Common myeloid progenitor, CD34-positive (primary cell): ENCODE results near the gene PTPRN2.

ENCODE experiments used
- CTCF ChIA-PET: fragments of 350-600 bp; sonication (Branson Sonifier 250); formaldehyde crosslinking; loops from one replicate; lab custom pipeline; 2021; ENCODE audit warnings: antibody characterized with exemption; lab: Charles Lee
- POLR2A ChIA-PET: fragments of 350-600 bp; sonication (Branson Sonifier 250); formaldehyde crosslinking; loops from one replicate; lab custom pipeline; 2021; ENCODE audit warnings: antibody characterized with exemption; lab: Charles Lee
- DNase-seq, 3 donors: peaks; one replicate each; pipeline versions ENCODE4 v3.0.0 to v3.0.0-alpha.2; 2013
- H3K27ac ChIP-seq, 2 experiments: 1 replicate in 1 of 2; 2 replicates in 1 of 2; pipeline ENCODE4 v1.7.0; 2013; ENCODE audit warnings: inconsistent platforms in 2 of 2, low read length in 2 of 2, mild to moderate bottlenecking in 2 of 2, low read depth in 1 of 2, moderate library complexity in 1 of 2; ENCODE audit not compliant: severe bottlenecking in 2 of 2, insufficient read depth in 1 of 2, poor library complexity in 1 of 2
- H3K27me3 ChIP-seq, 5 experiments: replicated peaks in 2 of 5; 1 replicate in 3 of 5; 2 replicates in 2 of 5; pipeline versions ENCODE4 v1.6.1 to v1.7.0; 2013; ENCODE audit warnings: low read length in 4 of 5, mild to moderate bottlenecking in 2 of 5, moderate library complexity in 2 of 5, inconsistent platforms in 1 of 5; ENCODE audit not compliant: insufficient read depth in 5 of 5, control insufficient read depth in 4 of 5
- H3K36me3 ChIP-seq, 4 experiments: 1 replicate in 2 of 4; 2 replicates in 2 of 4; pipeline versions ENCODE4 v1.6.1 to v1.7.0; 2013; ENCODE audit warnings: low read length in 3 of 4, control low read depth in 1 of 4, mild to moderate bottlenecking in 1 of 4; ENCODE audit not compliant: control insufficient read depth in 4 of 4, insufficient read depth in 4 of 4
- H3K4me1 ChIP-seq, 4 experiments: 1 replicate in 3 of 4; 2 replicates in 1 of 4; pipeline versions ENCODE4 v1.6.1 to v1.7.1; 2013; ENCODE audit warnings: low read length in 3 of 4, mild to moderate bottlenecking in 3 of 4, control low read depth in 1 of 4, inconsistent platforms in 1 of 4, moderate library complexity in 1 of 4; ENCODE audit not compliant: control insufficient read depth in 4 of 4, insufficient read depth in 4 of 4; ENCODE audit errors: control extremely low read depth in 1 of 4
- H3K4me3 ChIP-seq, 7 experiments: 1 replicate in 4 of 7; 2 replicates in 3 of 7; pipeline versions ENCODE4 v1.5.1 to v1.7.0; 2013; ENCODE audit warnings: mild to moderate bottlenecking in 7 of 7, low read length in 6 of 7, moderate library complexity in 6 of 7, inconsistent platforms in 2 of 7, low read depth in 2 of 7, control low read depth in 1 of 7; ENCODE audit not compliant: insufficient read depth in 4 of 7, control insufficient read depth in 1 of 7; ENCODE audit errors: extremely low read depth in 1 of 7
- H3K9me3 ChIP-seq, 5 experiments: 1 replicate in 4 of 5; 2 replicates in 1 of 5; pipeline versions ENCODE4 v1.6.1 to v1.7.1; 2013; ENCODE audit warnings: low read length in 4 of 5, mild to moderate bottlenecking in 2 of 5, inconsistent platforms in 1 of 5, low read depth in 1 of 5, moderate library complexity in 1 of 5; ENCODE audit not compliant: control insufficient read depth in 4 of 5, insufficient read depth in 2 of 5; ENCODE audit errors: control extremely low read depth in 1 of 5
- WGBS: methylation state at CpG from one replicate; pipeline ENCODE4 v1.1.5; 2013; ENCODE audit not compliant: insufficient coverage; 5-methylcytosine and 5-hydroxymethylcytosine counted together

Gene PTPRN2

GRCh38 chr7:158085741-158086695, 501.6 kb downstream of the PTPRN2 start:
- Histone ChIP-seq H3K27ac (no peak overlapping the region), H3K27me3 (no peaks in the 10 kb centered on the region), H3K4me3 (no peak overlapping the region), H3K4me1 (no peaks in the 10 kb centered on the region), H3K9me3 (peaks cover 0 to 21% (median 0%) of the 10 kb centered on the region in 5 experiments), H3K36me3 (no peaks in the 10 kb centered on the region)
- ChIA-PET CTCF (no interaction called here), POLR2A (no interaction called here)
- DNase-seq = no peak
- 88% methylated on average over 18 of the region's 30 CpGs for WGBS

GRCh38 chr7:158084555-158084954, 503.1 kb downstream of the PTPRN2 start:
- Histone ChIP-seq H3K27ac (no peak overlapping the region), H3K27me3 (no peaks in the 10 kb centered on the region), H3K4me1 (no peaks in the 10 kb centered on the region), H3K4me3 (no peak overlapping the region), H3K36me3 (no peaks in the 10 kb centered on the region), H3K9me3 (peaks cover 0 to 21% (median 0%) of the 10 kb centered on the region in 5 experiments)
- CTCF ChIA-PET = no interaction called here
- POLR2A ChIA-PET = no interaction called here
- WGBS = 92% methylated on average over 7 of the region's 18 CpGs
- DNase-seq = no peak

- Histone ChIP-seq H3K36me3 (no peaks in the 10 kb centered on the region), H3K27ac (no peak overlapping the region), H3K9me3 (peaks cover 0 to 21% (median 0%) of the 10 kb centered on the region in 5 experiments), H3K4me3 (no peak overlapping the region), H3K4me1 (no peaks in the 10 kb centered on the region), H3K27me3 (no peaks in the 10 kb centered on the region)
- no peak for DNase-seq
- WGBS = 90% methylated on average over 24 of the region's 28 CpGs
- CTCF ChIA-PET = no interaction called here
- POLR2A ChIA-PET = no interaction called here
Measured at GRCh38 chr7:158083526-158084310, 503.9 kb downstream of the PTPRN2 start.

GRCh38 chr7:158082761-158083160, 504.9 kb downstream of the PTPRN2 start:
- H3K36me3 ChIP-seq = no peaks in the 10 kb centered on the region
- no peak overlapping the region for H3K27ac ChIP-seq
- H3K4me3 ChIP-seq = no peak overlapping the region
- H3K4me1 ChIP-seq = no peaks in the 10 kb centered on the region
- WGBS = 100% methylated on average over 8 of the region's 8 CpGs
- DNase-seq = no peak
- H3K27me3 ChIP-seq = no peaks in the 10 kb centered on the region
- ChIA-PET POLR2A (no interaction called here), CTCF (no interaction called here)
- peaks cover 0 to 21% (median 0%) of the 10 kb centered on the region in 5 experiments for H3K9me3 ChIP-seq

GRCh38 chr7:158080899-158081445, 506.7 kb downstream of the PTPRN2 start:
- Histone ChIP-seq H3K4me3 (no peak overlapping the region), H3K27ac (no peak overlapping the region), H3K36me3 (no peaks in the 10 kb centered on the region), H3K27me3 (no peaks in the 10 kb centered on the region), H3K4me1 (no peaks in the 10 kb centered on the region), H3K9me3 (peaks cover 0 to 17% (median 0%) of the 10 kb centered on the region in 5 experiments)
- no peak for DNase-seq
- ChIA-PET POLR2A (no interaction called here), CTCF (no interaction called here)
- 93% methylated on average over 20 of the region's 21 CpGs for WGBS

GRCh38 chr7:158077934-158078910, 509.4 kb downstream of the PTPRN2 start:
- H3K4me1 ChIP-seq = no peaks in the 10 kb centered on the region
- H3K9me3 ChIP-seq = peaks cover 0 to 9% (median 0%) of the 10 kb centered on the region in 5 experiments
- H3K36me3 ChIP-seq = no peaks in the 10 kb centered on the region
- CTCF ChIA-PET = no interaction called here
- DNase-seq = no peak
- H3K27ac ChIP-seq = no peak overlapping the region
- no peaks in the 10 kb centered on the region for H3K27me3 ChIP-seq
- H3K4me3 ChIP-seq = no peak overlapping the region
- WGBS = 86% methylated on average over 20 of the region's 22 CpGs
- POLR2A ChIA-PET = no interaction called here
